HG03045 (cell line): ENCODE results near the gene CLSTN1.
A peak's percentile ranks its signal among the peaks of the same experiment; 100 is the strongest.
"Not testable (repeated sequence)": the region's sequence is repeated elsewhere in the genome, so short reads cannot be mapped to it uniquely, and the experiment has no call there.

Experiments used
- ATAC-seq: cut with Tn5 transposase; IDR thresholded peaks from one replicate; pipeline ENCODE4 v1.9.1; 2021; ENCODE audit warnings: mild to moderate bottlenecking, moderate library complexity; ENCODE audit not compliant: unreplicated experiment

CLSTN1 gene

DNA sequence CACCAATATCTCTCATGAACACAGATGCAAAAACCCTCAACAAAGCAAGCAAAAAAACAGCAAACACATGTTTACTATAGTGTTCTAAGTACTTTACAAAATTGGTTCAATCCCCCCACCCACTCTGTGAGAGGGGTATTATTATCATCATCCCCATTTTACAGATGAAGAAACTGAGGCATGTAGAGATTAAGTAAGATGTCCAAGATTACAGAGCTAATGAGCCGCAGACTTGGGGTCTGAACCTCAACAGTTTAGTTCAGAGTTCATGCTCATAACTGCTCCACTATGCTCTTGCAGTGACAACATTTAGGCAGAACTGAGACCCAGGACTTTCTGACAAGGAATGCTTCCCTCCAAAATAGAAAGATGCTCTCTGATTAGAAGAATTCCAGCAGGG is 21.9 kb downstream of the CLSTN1 start:
- no peak for ATAC-seq

DNA sequence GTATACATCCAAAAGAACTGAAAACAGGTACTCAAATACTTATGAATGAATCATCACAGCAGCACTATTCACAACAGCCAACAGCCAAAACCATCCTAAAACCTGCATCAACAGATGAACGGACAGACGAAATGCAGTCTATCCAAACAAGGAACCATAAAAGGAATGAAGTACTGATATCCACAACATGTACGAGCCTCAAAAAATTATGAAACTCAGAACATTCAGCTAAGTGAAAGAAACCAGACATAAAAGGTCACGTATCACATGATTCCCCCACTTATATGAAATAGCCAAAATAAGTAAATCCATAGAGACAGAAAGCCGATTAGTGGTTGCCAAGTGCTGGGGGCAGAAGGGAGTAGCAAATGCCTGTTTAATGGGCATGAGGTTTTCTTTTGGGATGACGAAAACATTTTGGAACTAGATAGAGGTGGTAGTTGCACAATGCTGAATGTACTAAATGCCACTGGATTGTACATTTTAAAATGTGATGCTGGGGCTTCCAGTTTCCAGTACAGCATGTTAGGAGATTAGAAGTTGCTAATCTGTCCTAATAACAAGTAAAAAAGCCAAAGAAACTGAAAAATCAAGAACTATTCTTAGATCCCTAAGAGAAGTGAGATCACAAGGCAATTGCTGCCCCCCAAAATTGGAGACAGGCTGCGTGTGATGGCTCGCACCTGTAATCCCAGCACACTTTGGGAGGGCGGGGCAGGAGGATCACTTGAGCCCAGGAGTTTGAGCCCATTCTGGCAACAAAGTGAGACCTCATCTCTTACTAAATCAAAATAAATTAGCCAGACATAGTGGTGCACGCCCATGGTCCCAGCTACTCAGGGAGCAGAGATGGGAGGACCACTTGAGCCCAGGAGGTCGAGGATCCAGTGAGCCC is 25.3 kb downstream of the CLSTN1 start:
- ATAC-seq, result no peak

DNA sequence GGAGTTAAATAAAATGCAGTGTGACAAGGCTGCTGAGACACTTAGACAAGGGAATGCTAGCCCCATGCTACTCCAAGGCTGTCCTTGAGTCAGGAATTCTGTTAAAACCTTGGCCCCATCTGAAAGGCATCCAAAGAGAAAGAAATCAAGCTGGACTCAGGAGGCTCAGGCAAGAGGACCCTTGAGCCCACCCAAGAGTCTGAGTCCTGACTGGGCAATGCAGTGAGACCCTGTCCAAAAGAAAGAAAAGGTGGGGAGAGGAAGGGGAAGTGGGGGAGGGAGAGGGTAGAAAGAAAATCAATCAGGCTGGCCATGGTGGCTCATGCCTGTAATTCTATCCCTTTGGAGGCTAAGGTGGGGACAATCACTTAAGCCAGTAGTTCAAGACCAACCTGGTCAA is 26.7 kb downstream of the CLSTN1 start:
- no peak for ATAC-seq

DNA sequence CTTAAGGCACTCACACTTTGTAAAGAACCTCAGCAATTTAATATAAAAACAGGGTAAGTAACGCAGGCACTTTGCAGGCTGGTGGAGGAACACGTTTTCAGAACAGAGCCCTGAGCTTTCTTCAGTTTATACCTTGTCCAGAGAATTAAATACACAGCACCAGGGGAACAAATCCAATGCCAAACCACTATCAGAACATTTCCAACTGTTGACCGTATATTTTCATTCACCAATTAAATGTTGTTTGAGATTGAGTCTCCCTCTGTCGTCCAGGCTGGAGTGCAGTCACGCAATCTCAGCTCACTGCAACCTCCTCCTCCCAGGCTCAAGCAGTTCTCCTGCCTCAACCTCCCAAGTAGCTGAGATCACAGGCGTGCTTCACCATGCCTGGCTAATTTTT is 29.7 kb downstream of the CLSTN1 start:
- no peak for ATAC-seq

DNA sequence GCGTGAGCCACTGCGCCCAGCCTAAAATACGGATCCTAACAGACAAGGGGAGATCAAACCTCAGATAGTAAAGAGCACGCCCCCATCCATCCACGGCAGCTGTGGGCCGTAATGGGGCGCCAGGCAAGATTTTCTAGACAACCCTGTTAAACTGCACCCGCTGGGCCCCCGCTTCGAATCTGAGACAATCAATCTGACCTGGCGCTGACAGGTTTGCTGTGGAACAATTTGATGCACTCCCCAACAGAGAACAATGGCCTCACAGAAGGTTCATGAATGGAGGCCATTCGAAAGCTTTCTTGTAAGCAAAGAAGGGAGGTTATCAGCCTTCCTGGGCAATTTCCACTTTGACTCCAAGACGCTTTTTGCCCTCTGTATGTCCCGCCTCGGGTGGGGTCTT is 30.5 kb downstream of the CLSTN1 start:
- ATAC-seq, result no peak

DNA sequence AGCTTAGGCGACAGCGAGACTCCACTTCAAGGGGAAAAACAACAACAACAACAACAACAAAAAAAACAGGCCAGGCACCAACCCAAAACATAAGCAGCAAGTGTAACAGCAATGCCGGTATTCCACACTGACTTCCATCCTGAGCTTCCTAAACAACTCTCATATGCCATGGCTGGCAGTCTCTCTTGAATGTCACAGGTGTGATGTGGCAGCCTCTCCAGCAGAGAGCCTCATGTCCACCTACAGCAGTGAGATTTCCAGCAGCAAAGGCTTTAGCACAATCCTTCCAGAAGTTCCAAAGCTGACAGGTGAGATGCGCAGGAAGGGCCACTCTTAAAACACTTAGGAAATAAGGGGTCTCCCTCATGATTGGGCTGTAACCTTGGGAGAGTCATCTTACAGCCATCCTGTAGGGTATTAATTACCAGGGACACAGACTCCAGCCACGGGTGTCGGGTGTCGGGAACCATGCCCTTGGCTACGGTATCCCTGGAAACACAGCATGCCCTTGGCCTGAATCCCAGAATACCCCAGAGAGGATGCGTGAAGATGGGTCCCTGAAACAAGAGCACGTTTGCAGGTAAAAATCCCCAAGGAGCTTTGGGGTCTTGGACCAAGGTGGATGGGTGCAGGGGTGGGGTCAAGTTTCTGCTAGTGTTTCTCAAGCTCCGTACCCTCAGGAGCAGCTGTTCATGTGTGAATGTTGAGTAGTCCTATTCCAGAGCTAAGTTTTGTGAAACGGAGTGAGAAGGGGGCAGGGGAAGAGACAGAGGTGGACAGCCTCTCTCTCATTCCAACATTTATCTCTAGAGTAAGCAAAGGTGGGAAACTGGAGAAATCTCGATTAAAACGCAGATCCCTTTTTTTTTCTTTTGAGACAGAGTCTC is 31.4 kb downstream of the CLSTN1 start:
- ATAC-seq, result no peak

DNA sequence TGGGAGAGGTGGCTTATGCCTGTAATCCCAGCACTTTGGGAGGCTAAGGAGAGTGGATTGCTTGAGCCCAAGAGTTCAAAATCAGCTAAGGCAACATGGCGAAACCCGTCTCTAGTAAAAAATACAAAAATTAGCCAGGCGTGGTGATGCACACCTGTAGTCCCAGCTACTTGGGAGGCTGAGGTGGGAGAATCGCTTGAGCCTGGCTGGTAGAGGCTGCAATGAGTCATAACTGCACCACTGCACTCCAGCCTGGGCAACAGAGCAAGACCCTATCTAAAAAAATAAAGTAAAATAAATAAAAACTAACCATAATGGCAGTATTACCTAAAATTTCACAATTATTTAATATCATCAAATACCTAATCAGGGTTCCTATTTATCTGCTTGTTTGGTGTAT is 34.1 kb downstream of the CLSTN1 start:
- not testable (repeated sequence) for ATAC-seq

DNA sequence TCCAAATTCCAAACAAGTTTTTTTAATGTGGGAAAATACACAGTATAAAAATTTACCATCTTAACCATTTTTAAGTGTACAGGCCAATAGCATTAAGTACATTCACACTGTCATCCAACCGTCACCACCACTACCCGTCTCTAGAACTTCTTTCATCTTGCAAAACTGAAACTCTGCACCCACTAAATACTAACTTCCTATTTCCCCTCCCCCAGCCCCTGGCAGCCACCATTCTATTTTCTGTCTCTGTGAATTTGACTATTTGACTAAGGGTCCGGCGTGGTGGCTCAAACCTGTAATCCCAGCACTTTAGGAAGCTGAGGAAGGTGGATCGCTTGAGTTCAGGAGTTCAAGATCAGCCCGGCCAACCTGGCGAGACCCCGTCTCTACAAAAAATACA is 36.1 kb downstream of the CLSTN1 start:
- ATAC-seq, result peak; percentile 55

DNA sequence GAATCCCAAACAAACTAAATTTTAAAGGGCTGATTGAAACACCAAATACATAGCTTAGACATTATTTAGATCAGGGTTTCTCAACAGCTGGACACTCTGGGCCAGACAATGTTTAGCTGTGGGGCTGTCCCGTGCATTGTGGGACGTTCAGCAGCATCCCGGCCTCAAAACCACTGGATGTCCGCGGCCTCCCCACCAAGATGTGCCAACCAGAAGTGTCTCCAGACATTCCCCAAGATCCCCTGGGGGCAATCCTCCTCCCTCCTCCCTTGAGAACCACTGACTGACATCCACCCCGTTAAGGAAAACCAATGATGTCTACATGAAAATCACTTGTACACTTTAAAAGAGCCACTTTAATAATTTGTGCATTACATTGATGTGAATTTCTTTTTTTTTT is 38.4 kb downstream of the CLSTN1 start:
- ATAC-seq, result no peak

DNA sequence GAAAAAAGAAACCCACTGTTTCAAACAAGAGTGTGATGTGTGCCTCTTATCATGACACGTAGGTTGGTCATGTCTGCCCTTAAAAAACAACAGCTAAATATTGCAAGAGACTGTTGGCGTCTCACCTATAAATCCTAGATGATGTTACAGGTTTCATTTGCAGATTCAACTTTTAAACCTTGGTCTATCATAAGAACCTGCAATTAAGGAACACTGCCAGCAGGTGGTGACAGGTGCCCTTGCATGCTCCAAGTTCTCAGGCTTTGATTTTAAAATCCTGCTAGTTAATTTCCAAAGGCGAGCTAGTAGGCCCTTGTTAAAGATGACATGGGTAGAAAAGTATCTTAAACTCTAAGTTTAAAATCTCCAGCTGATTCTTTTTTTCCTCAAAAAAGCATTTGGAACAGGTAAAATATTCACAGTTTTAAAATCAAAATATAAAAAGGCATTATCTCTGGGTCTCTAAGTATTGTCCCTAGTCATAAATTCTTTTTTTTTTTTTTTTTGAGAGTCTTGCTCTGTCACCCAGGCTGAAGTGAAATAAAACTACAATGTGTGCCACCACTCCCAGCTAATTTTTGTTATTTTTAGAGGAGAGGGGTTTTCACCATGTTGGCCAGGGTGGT is 39.1 kb downstream of the CLSTN1 start:
- ATAC-seq, result no peak

DNA sequence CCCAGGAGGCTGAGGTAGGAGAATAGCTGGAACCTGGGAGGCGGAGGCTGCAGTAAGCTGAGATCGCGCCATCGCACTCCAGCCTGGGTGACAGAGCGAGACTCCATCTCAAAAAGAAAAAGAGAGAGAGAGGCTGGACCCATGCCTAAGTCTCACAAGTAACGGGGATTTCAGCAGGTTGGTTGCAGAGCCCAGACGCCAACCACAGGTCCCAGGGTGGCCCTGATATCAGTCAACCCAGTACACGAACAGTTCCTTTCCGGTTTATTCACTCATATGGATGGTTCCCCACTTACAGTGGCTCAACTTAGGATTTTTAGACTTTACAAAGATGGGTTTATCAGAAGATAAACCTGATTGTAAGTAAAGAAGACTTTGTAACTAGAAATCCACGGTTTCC is 40.9 kb downstream of the CLSTN1 start:
- ATAC-seq, result no peak

DNA sequence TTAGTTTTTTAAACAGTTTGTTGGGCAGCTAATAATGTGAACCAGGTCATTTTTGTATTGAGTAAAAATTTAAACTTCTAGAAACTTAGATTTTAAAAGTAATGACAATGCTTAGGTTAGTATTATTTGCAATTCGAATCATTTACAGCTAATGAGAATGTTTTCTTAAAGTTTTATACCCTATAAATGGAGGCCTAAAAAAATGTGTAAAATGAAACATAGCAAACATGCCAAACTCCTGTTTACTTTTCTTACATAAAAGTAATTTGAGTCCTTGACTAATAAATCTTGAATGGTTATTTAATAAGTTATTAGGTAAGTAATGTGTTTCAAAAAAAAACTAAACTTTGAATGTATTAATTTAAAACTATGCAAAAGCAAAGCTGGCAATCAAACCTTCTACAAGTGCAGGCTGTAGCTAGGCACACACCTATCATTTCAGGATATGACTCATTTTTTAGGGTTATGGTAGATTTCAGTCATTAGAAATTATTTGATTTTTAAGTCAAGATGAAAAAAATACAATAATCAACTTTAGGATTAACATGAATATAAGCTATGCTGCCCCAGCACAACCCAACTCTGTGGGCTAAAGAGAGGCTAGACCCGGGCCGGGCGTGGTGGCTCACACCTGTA is 41.5 kb downstream of the CLSTN1 start:
- no peak for ATAC-seq

DNA sequence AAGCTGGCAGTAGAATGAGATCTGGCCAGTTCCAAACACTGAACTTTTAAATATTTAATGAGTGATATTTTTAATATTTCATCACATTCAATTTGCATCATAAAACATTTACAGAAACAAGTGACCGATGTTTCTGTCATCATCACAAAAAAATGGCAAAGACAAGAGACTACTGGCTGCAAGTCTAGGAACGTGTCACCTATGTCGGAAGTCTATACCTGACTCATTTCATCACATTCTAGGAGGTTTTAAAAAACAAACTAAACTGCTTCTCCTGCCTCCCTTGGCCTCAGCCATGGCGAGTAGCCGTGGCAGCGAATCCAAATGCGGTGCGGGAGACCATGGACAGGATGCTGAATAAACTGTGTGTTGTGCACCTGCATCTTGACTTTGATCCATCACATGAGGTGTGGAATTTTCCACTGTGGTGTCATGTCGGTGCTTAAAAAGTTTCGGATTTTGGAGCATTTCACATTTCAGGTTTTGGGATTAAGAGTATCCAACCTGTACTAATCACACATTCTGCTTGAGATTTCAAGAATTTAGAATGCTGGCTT is 43.1 kb downstream of the CLSTN1 start:
- ATAC-seq, result no peak

DNA sequence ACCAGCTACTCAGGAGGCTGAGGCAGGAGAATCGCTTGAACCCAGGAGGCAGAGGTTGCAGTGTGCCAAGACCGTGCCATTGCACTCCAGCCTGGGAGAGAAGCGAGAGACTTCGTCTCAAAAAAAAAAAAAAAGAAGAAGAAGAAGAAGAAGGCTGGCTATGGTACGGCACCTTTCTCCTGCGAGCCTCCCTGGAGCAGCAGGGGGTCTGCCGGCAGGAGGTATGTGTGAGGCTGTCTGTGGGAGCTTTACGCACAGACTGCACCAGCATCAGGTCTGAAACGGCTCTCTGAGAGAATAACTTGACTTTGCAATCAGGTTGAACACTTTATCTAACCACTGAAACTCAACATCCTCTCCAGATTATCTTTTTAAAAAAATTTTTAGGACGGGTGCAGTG is 44.9 kb downstream of the CLSTN1 start:
- no peak for ATAC-seq

DNA sequence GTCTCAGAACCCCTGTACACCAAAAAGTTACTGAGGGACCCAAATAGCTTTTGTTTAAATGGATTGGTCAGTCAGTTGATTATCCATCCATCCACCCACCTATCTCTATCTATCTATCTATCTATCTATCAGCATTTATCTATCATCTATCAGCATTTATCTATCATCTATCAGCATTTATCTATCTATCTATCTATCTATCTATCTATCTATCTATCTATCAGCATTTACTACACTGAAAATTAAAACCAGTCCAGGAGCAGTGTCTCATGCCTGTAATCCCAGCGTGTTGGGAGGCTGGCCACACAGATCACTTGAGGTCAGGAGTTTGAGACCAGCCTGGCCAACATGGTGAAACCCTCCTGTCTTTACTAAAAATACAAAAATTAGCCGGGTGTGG is 47.1 kb downstream of the CLSTN1 start:
- no peak for ATAC-seq

DNA sequence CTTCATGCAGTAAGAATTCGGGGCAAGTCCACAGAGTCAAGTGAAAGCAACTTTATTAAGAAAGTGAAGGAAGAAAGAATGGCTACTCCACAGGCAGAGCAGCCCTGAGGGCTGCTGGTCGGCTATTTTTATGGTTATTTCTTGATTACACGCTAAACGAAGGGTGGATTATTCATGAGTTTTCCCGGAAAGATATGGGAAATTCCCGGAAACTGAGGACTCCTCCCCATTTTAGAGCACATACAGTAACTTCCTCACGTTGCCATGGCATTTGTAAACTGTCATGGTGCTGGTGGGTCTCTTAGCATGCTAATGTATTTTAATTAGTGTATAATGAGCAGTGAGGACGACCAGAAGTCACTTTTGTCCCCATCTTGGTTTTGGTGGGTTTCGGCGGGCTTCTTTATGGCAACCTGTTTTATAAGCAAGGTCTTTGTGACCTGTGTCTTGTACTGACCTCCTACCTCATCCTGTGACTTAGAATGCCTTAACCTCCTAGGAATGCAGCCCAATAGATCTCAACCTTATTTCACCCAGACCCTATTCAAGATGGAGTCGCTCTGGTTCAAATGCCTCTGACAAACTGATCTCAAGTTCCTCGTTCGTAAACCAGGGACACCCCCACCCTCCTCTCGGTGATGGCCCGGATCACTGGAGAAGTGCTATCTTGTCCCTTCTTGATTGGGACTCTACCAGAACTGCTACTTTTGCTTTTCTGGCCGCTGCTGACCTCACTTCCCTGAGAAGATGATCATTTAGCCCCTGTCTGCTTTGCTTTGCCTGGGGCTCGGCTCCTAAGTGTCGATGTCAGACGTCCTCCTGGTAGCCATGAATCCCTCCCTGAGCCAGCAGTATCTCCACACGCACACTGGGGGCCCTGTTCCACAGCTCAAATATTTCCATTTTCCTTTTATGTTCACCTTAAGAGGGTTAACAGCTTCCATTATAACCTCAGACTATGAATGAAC is 48.8 kb downstream of the CLSTN1 start:
- ATAC-seq, result no peak

DNA sequence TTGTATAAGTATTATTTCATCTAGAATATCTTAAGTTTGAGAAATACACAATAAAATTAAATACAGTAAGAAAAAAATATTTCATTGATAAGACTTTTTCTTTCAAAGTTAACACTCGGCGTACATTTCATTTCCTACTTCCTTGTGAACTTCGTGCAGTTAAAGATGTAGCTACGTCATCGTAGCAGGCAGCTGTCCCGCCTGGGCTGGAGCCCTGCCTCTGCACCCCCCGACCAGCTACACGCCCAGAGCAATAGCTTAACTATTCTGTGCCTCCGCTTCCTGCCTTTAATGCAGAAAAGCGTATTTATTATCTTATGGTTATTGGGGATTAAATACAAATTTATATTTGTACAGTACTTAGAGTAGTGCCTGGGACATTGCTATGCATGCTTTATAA is 53.5 kb downstream of the CLSTN1 start:
- no peak for ATAC-seq

DNA sequence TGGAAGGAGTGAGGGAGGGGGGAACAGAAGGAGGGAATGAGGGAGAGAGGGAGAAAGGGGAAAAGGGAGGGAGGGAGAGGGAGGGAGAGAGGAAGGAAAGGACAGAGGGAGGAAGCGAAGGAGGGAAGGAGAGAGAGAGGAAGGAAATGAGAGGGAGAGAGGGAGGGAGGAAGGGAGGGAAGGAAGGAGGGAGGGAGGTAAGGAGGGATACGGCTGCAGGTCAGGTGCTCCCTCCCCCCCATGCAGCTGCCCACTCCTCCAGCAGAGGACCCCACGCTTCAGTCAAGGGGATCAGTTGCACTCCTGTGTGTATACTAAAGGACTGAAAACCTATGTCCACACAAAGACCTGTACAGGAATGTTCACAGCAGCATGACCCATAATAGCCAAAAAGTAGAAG is 54.8 kb downstream of the CLSTN1 start:
- no peak for ATAC-seq

DNA sequence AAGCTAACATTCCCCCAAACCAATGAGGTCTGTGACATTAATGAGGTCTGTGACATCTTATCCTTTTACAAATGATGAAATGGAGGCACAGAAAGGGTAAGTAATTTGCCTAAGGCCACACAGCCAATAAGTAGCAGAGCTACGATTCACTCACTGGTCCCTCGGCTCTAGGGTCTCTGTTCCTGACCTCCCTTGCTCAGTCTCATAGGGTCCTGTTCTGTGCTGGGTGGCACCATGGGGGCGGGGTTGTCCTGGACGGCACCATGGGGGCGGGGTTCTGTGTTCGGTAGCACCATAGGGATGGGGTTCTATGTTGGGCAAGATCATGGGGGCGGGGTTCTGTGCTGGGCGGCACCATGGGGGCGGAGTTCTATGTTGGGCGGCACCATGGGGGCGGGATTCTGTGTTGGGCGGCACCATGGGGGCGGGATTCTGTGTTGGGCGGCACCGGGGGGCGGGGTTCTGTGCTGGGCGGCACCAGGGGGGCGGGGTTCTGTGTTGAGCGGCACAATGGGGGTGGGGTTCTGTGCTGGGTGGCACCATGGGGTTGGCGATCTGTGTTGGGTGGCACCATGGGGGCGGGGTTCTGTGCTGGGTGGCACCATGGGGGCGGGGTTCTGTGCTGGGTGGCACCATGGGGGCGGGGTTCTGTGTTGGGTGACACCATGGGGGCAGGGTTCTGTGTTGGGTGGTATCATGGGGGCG is 55.6 kb downstream of the CLSTN1 start:
- no peak for ATAC-seq
